Thymus (tissue), 11 donors: ENCODE results near the gene PRSS21. TPM values are rescaled to one million over a fixed set of nuclear protein-coding genes. Genes with fewer than 3 reads are reported as not detected.

Source experiments
- DNase-seq, 9 donors: peaks; one replicate each; pipeline ENCODE4 v3.0.0-alpha.2; 2013; ENCODE audit warnings: low spot score in 9 of 9, low read depth in 6 of 9, missing footprints in 1 of 9
- H3K27ac ChIP-seq, 2 donors: one replicate each; pipeline ENCODE4 v1.5.1; 2013; ENCODE audit warnings: control low read depth in 1 of 2, low read depth in 1 of 2, low read length in 1 of 2, mild to moderate bottlenecking in 1 of 2, moderate library complexity in 1 of 2
- H3K27me3 ChIP-seq, 2 donors: one replicate each; pipeline ENCODE4 v1.5.1; 2013; ENCODE audit warnings: low read length in 1 of 2; ENCODE audit not compliant: control insufficient read depth in 2 of 2, insufficient read depth in 1 of 2
- H3K36me3 ChIP-seq, 2 donors: one replicate each; pipeline ENCODE4 v1.5.1; 2013; ENCODE audit warnings: low read length in 1 of 2, mild to moderate bottlenecking in 1 of 2, moderate library complexity in 1 of 2; ENCODE audit not compliant: control insufficient read depth in 2 of 2, insufficient read depth in 2 of 2
- H3K4me1 ChIP-seq, 2 donors: one replicate each; pipeline ENCODE4 v1.5.1; 2013; ENCODE audit warnings: low read length in 2 of 2; ENCODE audit not compliant: control insufficient read depth in 2 of 2, insufficient read depth in 2 of 2
- H3K4me3 ChIP-seq, 2 donors: one replicate each; pipeline ENCODE4 v1.5.1; 2013; ENCODE audit warnings: low read length in 2 of 2, control low read depth in 1 of 2, mild to moderate bottlenecking in 1 of 2
- H3K9me3 ChIP-seq, 2 donors: one replicate each; pipeline ENCODE4 v1.5.1; 2013; ENCODE audit warnings: low read length in 1 of 2, mild to moderate bottlenecking in 1 of 2; ENCODE audit not compliant: control insufficient read depth in 2 of 2, insufficient read depth in 1 of 2
- WGBS: extraction: QIAGEN DNeasy Blood & Tissue Kit; methylation state at CpG from one replicate; pipeline ENCODE4 v1.1.7; 2013; 5-methylcytosine and 5-hydroxymethylcytosine counted together
- polyA plus RNA-seq: library from polyadenylated mRNA; stranded (reverse); fragments of 200-250 nt; gene quantifications from one replicate; pipeline ENCODE4 v1.2.3, GENCODE V29; 2013
- total RNA-seq: library from RNA; stranded (reverse); fragments of 120-200 nt; gene quantifications from one replicate; pipeline ENCODE4 v1.2.4, GENCODE V29; 2013
- donor health status: healthy.

The PRSS21 gene
- total and polyA plus RNA-seq, 2 donors, result 0.68 to 1.2 TPM

DNA sequence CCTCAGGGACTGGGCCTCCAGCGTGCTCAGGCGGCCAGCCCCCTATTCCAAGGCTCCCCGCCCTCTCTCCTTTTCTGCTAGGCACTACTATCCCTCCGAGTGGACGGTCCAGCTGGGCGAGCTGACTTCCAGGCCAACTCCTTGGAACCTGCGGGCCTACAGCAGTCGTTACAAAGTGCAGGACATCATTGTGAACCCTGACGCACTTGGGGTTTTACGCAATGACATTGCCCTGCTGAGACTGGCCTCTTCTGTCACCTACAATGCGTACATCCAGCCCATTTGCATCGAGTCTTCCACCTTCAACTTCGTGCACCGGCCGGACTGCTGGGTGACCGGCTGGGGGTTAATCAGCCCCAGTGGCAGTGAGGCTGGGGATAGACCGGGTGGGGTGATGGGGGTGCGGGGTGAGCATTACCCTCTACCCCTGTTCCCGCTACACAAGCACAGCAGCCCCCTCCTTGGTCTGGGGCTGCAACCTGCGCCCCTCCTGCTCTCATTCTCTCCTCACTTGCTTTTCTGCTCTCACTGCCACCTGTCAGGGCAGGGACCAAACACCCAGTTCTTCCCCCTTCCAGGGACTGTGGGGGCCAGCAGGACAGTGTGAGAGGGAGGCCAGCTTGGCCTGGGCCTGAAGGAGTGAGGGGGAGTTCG is 17.7 kb upstream of the PRSS21 start:
- DNase-seq, result no peak
- peaks cover 0 to 11% of the 10 kb centered on the region in 2 donors for H3K27me3 ChIP-seq
- WGBS, result 95% methylated on average over 21 of the region's 21 CpGs
- no peak overlapping the region for H3K4me3 ChIP-seq
- H3K36me3 ChIP-seq, result no peaks in the 10 kb centered on the region
- no peak overlapping the region for H3K27ac ChIP-seq
- no peaks in the 10 kb centered on the region for H3K4me1 ChIP-seq
- peaks cover 0 to 5% of the 10 kb centered on the region in 2 donors for H3K9me3 ChIP-seq

DNA sequence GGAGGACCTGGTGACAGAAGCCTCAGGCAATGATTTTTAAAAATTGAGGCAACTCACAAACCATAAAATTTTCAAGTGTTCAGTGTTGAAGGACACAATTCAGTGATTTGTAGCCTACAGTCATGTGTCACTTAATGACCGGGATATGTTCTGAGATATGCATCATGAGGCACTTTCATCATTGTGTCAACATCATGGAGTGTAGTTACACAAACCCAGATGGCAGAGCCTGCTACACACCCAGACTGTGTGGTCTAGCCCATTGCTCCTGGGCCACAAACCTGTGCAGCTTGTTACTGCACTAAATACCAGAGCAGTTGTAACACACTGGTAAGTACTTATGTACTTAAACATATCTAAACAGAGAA is 17.2 kb upstream of the PRSS21 start:
- Histone ChIP-seq H3K4me1 (no peaks in the 10 kb centered on the region), H3K36me3 (no peaks in the 10 kb centered on the region), H3K9me3 (peaks cover 0 to 10% of the 10 kb centered on the region in 2 donors), H3K27me3 (peaks cover 0 to 11% of the 10 kb centered on the region in 2 donors), H3K4me3 (no peak overlapping the region), H3K27ac (no peak overlapping the region)
- 94% methylated on average over 1 of the region's 1 CpG for WGBS
- no peak for DNase-seq

DNA sequence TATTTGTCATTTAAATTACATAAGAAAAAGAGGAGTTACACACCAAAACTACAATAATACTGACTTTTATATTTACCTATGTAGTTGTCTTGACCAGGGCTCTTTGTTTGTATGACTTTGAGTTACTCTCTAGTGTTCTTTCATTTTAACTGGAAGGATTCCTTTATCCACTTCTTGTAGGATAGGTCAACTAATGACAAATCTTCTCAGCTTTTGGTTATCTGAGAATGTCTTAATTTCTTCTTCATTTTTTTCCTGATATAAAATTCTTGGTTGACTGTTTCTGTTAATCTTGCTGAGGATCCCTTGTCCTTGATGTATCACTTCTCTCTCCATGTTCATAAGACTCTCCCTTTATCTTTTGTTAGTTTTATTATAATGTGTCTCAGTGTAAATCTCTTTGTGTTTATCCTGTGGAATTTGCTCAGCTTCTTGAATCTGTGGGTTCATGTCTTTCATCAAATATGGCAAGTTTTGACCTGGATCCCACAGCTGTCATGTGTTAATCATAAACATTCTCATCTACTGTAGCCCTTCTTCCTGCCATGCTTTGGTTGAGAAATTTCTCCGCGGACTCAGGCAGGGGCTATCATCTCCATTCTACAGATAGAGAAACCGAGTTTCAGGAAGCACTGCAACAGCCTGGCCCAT is 13.4 kb upstream of the PRSS21 start:
- DNase-seq, result no peak
- Histone ChIP-seq H3K9me3 (peaks cover 0 to 20% of the 10 kb centered on the region in 2 donors), H3K27me3 (peaks cover 0 to 2% of the 10 kb centered on the region in 2 donors), H3K36me3 (no peaks in the 10 kb centered on the region), H3K4me3 (no peak overlapping the region), H3K4me1 (no peaks in the 10 kb centered on the region), H3K27ac (no peak overlapping the region)
- WGBS, result 86% methylated on average over 3 of the region's 3 CpGs

DNA sequence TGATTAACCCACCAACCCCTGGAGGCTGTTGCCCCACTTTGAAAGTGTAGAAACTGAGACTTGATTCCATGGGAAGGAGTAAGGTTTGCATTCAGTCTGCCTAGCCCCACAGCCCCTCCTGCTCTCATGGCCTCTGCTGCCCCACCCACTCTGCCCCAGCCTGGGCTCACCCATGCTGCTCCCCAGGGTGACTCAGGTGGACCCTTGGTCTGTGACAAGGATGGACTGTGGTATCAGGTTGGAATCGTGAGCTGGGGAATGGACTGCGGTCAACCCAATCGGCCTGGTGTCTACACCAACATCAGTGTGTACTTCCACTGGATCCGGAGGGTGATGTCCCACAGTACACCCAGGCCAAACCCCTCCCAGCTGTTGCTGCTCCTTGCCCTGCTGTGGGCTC is 12.3 kb upstream of the PRSS21 start:
- H3K4me3 ChIP-seq, result no peak overlapping the region
- H3K4me1 ChIP-seq, result no peaks in the 10 kb centered on the region
- peaks cover 0 to 20% of the 10 kb centered on the region in 2 donors for H3K9me3 ChIP-seq
- no peaks in the 10 kb centered on the region for H3K36me3 ChIP-seq
- 89% methylated on average over 4 of the region's 4 CpGs for WGBS
- H3K27ac ChIP-seq, result no peak overlapping the region
- H3K27me3 ChIP-seq, result no peaks in the 10 kb centered on the region
- DNase-seq, result no peak

DNA sequence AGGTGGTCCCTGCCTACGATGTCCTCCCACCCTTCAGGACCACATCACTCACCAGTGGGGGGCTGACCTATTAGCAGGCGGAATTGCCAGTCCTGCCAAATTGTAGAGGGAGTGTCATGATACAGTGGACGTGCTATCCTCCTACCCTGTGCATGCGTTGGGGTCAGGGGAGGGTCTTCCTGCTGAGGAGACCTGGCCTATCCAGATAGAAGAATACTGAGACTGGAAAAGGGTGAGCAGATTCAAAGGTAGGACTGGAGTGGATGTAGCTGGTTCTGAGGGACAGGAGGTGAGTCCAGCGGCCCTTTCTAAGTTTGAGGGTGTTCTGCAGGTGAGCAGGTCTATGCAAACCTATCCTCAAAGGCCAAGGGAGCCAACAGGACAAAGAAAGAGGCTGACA is 10.8 kb upstream of the PRSS21 start:
- 90% methylated on average over 5 of the region's 5 CpGs for WGBS
- H3K27ac ChIP-seq, result no peak overlapping the region
- H3K27me3 ChIP-seq, result peaks cover 0 to 3% of the 10 kb centered on the region in 2 donors
- peaks cover 0 to 20% of the 10 kb centered on the region in 2 donors for H3K9me3 ChIP-seq
- no peak overlapping the region for H3K4me3 ChIP-seq
- H3K36me3 ChIP-seq, result no peaks in the 10 kb centered on the region
- H3K4me1 ChIP-seq, result no peaks in the 10 kb centered on the region
- no peak for DNase-seq

DNA sequence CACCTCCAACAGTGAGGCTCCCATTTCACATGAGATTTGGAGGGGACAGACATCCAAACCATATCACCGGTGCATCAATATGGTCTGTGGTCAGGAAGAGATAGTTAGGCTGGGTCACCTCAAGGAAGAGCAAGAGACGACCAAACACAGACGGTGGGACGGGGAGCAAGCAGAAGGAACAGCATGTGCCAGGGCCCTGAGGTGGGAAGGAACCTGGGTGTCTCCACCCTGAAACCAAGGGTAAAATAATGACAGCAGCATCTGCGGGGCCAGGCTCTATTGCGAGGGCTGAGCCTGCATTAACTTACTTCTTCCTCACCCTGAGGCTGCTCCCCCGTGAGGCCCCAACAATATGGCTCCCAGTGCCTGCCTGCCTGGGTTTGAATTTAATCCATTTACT is 8.9 kb upstream of the PRSS21 start:
- Histone ChIP-seq H3K9me3 (peaks cover 0 to 20% of the 10 kb centered on the region in 2 donors), H3K27ac (no peak overlapping the region), H3K4me1 (no peaks in the 10 kb centered on the region), H3K27me3 (peaks cover 0 to 8% of the 10 kb centered on the region in 2 donors), H3K36me3 (no peaks in the 10 kb centered on the region), H3K4me3 (no peak overlapping the region)
- DNase-seq, result no peak
- 91% methylated on average over 7 of the region's 7 CpGs for WGBS

DNA sequence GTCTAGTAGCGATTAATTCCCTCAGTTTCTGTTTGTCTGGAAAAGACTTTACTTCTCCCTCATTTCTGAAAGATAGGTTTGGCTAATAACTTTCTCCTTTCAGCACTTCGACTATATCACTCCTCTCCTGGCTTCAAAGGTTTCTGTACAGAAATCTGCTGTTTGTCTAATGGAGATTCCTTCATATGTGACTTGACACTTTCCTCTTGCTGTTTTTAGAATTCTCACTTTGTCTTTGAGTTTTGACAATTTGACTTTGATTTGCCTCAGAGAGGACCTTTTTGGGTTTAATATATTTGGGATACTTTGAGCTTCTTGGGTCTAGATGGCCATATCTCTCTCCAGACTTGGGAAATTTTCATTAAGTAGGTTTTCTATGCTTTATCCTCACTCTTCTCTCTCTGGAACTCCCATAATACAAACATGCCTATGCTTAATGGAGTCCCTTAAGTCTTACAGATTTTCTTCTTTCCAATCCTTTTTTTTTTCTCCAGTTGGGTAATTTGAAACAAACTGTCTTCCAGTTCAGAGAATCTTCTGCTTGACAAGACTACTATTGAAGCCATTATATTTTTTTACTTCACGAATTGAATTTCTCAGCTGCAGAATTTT is 7.8 kb upstream of the PRSS21 start:
- peaks cover 0 to 16% of the 10 kb centered on the region in 2 donors for H3K9me3 ChIP-seq
- H3K27me3 ChIP-seq, result peaks cover 0 to 8% of the 10 kb centered on the region in 2 donors
- 86% methylated on average over 3 of the region's 3 CpGs for WGBS
- DNase-seq, result no peak
- no peaks in the 10 kb centered on the region for H3K36me3 ChIP-seq
- no peak overlapping the region for H3K4me3 ChIP-seq
- no peak overlapping the region for H3K27ac ChIP-seq
- H3K4me1 ChIP-seq, result no peaks in the 10 kb centered on the region

DNA sequence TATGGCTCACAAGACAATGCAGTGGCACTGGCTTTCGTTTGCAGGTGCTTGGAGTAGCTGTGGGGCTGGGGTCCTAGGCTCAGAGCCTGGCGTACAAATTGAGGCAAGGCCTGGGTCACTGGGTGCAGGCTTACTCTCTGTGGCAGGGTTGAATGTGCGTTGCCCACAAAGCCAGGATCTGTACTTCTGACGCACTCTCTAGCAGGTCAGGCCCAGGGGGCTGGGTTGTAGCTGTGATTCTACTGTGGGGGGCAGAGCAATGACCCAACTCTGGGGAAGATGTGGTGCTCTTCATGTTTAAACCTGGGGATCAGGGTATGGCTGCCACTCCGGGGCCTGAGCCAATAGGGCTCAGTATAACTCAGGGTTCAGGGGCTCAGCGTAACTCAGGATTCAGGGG is 6.4 kb upstream of the PRSS21 start:
- 87% methylated on average over 6 of the region's 6 CpGs for WGBS

DNA sequence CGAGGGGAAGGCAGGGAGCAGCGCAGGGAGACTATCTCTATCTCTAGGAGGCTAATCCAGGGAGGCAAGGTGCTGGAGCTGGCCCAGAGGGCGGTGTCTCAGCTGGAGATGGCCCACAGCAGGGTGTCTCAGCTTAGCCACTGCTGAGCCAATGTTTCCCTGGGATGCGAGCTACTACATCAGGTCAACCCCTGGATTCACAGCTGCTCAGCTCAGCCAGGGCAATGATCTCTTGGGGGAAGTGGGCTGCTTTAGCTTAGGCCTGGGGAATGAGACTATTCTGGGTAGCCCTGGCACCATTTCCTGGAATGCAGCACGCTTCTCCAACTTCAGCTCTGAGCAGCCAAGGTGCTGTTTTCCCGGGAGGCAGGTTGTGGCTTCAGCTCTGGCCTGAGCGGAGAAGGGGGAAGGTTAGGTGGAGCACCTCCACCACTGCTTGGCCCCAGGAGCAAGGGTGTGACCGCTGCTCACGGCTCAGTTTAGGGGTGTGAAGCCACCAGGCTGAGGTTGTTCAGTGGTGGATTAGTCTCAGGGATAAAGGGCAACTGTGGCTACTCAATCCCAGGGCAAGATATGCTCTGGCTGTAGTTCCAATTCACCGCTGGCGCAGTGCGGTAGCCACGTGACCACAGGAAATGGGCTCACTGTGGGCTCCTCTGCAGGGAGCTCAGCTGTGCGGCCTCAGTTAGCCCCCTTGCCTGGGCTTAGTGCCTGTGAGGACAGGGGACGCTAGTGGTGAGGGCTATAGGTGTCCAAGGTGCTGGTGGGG is 5.2 kb upstream of the PRSS21 start:
- H3K36me3 ChIP-seq, result no peaks in the 10 kb centered on the region
- peaks cover 0 to 10% of the 10 kb centered on the region in 2 donors for H3K27me3 ChIP-seq
- H3K9me3 ChIP-seq, result no peaks in the 10 kb centered on the region
- 87% methylated on average over 15 of the region's 15 CpGs for WGBS
- H3K27ac ChIP-seq, result no peak overlapping the region
- H3K4me3 ChIP-seq, result no peak overlapping the region
- DNase-seq, result no peak
- no peaks in the 10 kb centered on the region for H3K4me1 ChIP-seq

More for the DNA sequence above, 6.4 kb upstream of the PRSS21 start:
- Histone ChIP-seq H3K36me3 (no peaks in the 10 kb centered on the region), H3K9me3 (peaks cover 0 to 5% of the 10 kb centered on the region in 2 donors), H3K4me1 (no peaks in the 10 kb centered on the region), H3K4me3 (no peak overlapping the region), H3K27ac (no peak overlapping the region), H3K27me3 (peaks cover 0 to 10% of the 10 kb centered on the region in 2 donors)
- DNase-seq, result no peak
